ENCODE data around the gene MOCS1.

DNA sequence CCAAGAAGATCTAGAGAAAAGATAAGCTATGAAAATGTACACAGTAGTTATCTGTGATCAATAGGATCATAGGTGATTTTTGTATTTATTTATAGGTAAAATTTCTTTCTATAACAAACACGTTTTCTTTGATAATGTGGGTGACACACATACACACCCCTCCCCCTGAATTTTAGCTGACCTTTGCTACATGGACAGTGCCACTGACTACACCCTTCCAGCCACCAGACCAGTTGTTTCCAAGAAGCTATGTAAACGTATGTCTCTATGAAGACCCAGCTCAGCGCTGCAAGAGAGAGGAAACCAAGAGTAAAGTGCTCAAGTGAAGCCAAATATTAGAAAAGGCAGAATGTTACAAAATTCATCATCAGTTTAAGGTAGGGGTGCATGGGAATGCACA, 16.3 kb downstream of the MOCS1 start:
- TF ChIP-seq, protein P1, sequence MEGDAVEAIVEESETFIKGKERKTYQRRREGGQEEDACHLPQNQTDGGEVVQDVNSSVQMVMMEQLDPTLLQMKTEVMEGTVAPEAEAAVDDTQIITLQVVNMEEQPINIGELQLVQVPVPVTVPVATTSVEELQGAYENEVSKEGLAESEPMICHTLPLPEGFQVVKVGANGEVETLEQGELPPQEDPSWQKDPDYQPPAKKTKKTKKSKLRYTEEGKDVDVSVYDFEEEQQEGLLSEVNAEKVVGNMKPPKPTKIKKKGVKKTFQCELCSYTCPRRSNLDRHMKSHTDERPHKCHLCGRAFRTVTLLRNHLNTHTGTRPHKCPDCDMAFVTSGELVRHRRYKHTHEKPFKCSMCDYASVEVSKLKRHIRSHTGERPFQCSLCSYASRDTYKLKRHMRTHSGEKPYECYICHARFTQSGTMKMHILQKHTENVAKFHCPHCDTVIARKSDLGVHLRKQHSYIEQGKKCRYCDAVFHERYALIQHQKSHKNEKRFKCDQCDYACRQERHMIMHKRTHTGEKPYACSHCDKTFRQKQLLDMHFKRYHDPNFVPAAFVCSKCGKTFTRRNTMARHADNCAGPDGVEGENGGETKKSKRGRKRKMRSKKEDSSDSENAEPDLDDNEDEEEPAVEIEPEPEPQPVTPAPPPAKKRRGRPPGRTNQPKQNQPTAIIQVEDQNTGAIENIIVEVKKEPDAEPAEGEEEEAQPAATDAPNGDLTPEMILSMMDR (IDR thresholded peaks at IDR 0.05; ENCODE audit: low read depth, low read length) = no peak
- no peak for TF ChIP-seq EZH2phosphoT487 (IDR thresholded peaks at IDR 0.05; ENCODE audit: low read depth)

Data from OCI-LY3 (cell line).